IMR-90 (cell line): Measurements from ENCODE around the gene SVEP1. TPM values are rescaled to one million over a fixed set of nuclear protein-coding genes. Genes with fewer than 3 reads are reported as not detected.

Experiments
- ATAC-seq: fragments of 200-7000 bp; cut with Tn5 transposase; 2 replicates; pipeline ENCODE4 v1.9.1; 2020; ENCODE audit warnings: low read depth, mild to moderate bottlenecking, moderate library complexity
- BruUV-seq: library from RNA; stranded (reverse); fragments of 400-500 nt; replicated peaks from 2 replicates; lab custom pipeline; 2021; lab: Mats Ljungman, UMichigan
- CTCF ChIA-PET: fragments of 300-600 bp; formaldehyde crosslinking; extraction: SDS; loops from one replicate; lab custom pipeline; 2021; ENCODE audit warnings: antibody characterized with exemption; lab: Yijun Ruan, JAX
- POLR2A ChIA-PET: fragments of 300-600 bp; sonication (Branson Sonifier 250); formaldehyde crosslinking; loops from one replicate; lab custom pipeline; 2022; ENCODE audit warnings: antibody characterized with exemption; ENCODE audit not compliant: unreplicated experiment; lab: Charles Lee
- DNase-seq: peaks from one replicate; pipeline ENCODE4 v3.0.0; 2013
- H2AFZ ChIP-seq: replicated peaks from 2 replicates; pipeline ENCODE3; 2013; ENCODE audit warnings: low read length, mild to moderate bottlenecking; ENCODE audit not compliant: poor library complexity
- H2AK5ac ChIP-seq: 2 replicates; pipeline ENCODE4 v1.6.1; 2013; ENCODE audit warnings: low read depth, low read length, inconsistent platforms
- H2AK9ac ChIP-seq: replicated peaks from 2 replicates; pipeline ENCODE3; 2013; ENCODE audit warnings: mild to moderate bottlenecking, low read depth, low read length, moderate library complexity; ENCODE audit not compliant: poor library complexity
- H2BK120ac ChIP-seq: 2 replicates; pipeline ENCODE4 v1.6.1; 2013; ENCODE audit warnings: low read depth, low read length, inconsistent platforms
- H2BK15ac ChIP-seq: 3 replicates; pipeline ENCODE4 v1.6.1; 2013; ENCODE audit warnings: low read depth, low read length, inconsistent platforms
- H2BK20ac ChIP-seq: 2 replicates; pipeline ENCODE4 v1.6.1; 2013; ENCODE audit warnings: low read depth, mild to moderate bottlenecking, inconsistent platforms, low read length, moderate library complexity
- H2BK5ac ChIP-seq: 2 replicates; pipeline ENCODE4 v1.6.1; 2013; ENCODE audit warnings: mild to moderate bottlenecking, low read depth, low read length, inconsistent platforms; ENCODE audit not compliant: poor library complexity, severe bottlenecking
- H3K14ac ChIP-seq: replicated peaks from 2 replicates; pipeline ENCODE4 v1.6.1; 2013; ENCODE audit warnings: low read depth, low read length, inconsistent platforms
- H3K18ac ChIP-seq: 2 replicates; pipeline ENCODE4 v1.6.1; 2013; ENCODE audit warnings: low read depth, low read length, control low read depth
- H3K23ac ChIP-seq: 2 replicates; pipeline ENCODE4 v1.6.1; 2013; ENCODE audit warnings: low read depth, low read length, inconsistent platforms
- H3K27ac ChIP-seq: 2 replicates; pipeline ENCODE4 v1.5.1; 2013; ENCODE audit warnings: mild to moderate bottlenecking, control low read depth, low read length; ENCODE audit not compliant: insufficient read depth
- H3K27me3 ChIP-seq: 2 replicates; pipeline ENCODE4 v1.6.1; 2013; ENCODE audit warnings: low read length; ENCODE audit not compliant: control insufficient read depth, insufficient read depth
- H3K36me3 ChIP-seq: 2 replicates; pipeline ENCODE4 v1.6.1; 2013; ENCODE audit warnings: low read length, mixed read lengths; ENCODE audit not compliant: control insufficient read depth, insufficient read depth
- H3K4ac ChIP-seq: 2 replicates; pipeline ENCODE4 v1.6.1; 2013; ENCODE audit warnings: low read depth, low read length, inconsistent platforms
- H3K4me1 ChIP-seq: 2 replicates; pipeline ENCODE4 v1.6.1; 2013; ENCODE audit warnings: low read length, mixed read lengths; ENCODE audit not compliant: control insufficient read depth, insufficient read depth
- H3K4me2 ChIP-seq: 2 replicates; pipeline ENCODE4 v1.6.1; 2013; ENCODE audit warnings: low read depth, mild to moderate bottlenecking, control low read depth, low read length, moderate library complexity
- H3K4me3 ChIP-seq: 2 replicates; pipeline ENCODE4 v1.5.1; 2013; ENCODE audit warnings: low read depth, mild to moderate bottlenecking, control low read depth, low read length, moderate library complexity; ENCODE audit not compliant: insufficient read depth
- H3K56ac ChIP-seq: 2 replicates; pipeline ENCODE4 v1.6.1; 2013; ENCODE audit warnings: low read length, inconsistent platforms; ENCODE audit not compliant: insufficient read depth; ENCODE audit errors: extremely low read depth
- H3K79me1 ChIP-seq, 2 experiments: 2 replicates each; pipeline ENCODE4 v1.6.1; 2013; ENCODE audit warnings: low read length in 2 of 2, inconsistent platforms in 1 of 2, low read depth in 1 of 2
- H3K9ac ChIP-seq: 2 replicates; pipeline ENCODE4 v1.6.1; 2013; ENCODE audit warnings: low read depth, low read length, control low read depth
- H3K9me1 ChIP-seq: 2 replicates; pipeline ENCODE4 v1.6.1; 2013; ENCODE audit warnings: low read length, inconsistent platforms; ENCODE audit not compliant: insufficient read depth
- H3K9me3 ChIP-seq: 2 replicates; pipeline ENCODE4 v1.6.1; 2013; ENCODE audit warnings: low read length; ENCODE audit not compliant: control insufficient read depth, insufficient read depth
- H4K20me1 ChIP-seq: 2 replicates; pipeline ENCODE4 v1.6.1; 2013; ENCODE audit warnings: low read length, inconsistent platforms; ENCODE audit not compliant: insufficient read depth
- H4K5ac ChIP-seq: 2 replicates; pipeline ENCODE4 v1.6.1; 2013; ENCODE audit warnings: mild to moderate bottlenecking, low read depth, low read length, control low read depth
- H4K8ac ChIP-seq, 2 experiments: 2 replicates each; pipeline ENCODE4 v1.6.1; 2013; ENCODE audit warnings: low read depth in 2 of 2, low read length in 2 of 2, control low read depth in 1 of 2, inconsistent platforms in 1 of 2
- H4K91ac ChIP-seq: 2 replicates; pipeline ENCODE4 v1.6.1; 2013; ENCODE audit warnings: low read depth, low read length, inconsistent platforms; ENCODE audit not compliant: insufficient read depth
- BHLHE40 ChIP-seq: fragments of 150-350 bp; IDR thresholded peaks from 2 replicates; pipeline ENCODE4 v1.6.1; 2016; ENCODE audit warnings: mild to moderate bottlenecking, low read depth, low read length
- CEBPB ChIP-seq: IDR thresholded peaks from 2 replicates; pipeline ENCODE4 v1.6.1; 2012; ENCODE audit warnings: low read depth, low read length, improper control_type of control experiment
- CHD1 ChIP-seq: IDR thresholded peaks from 2 replicates; pipeline ENCODE4 v1.6.1; 2012; ENCODE audit warnings: low read depth, low read length, improper control_type of control experiment
- CTCF ChIP-seq: conservative IDR thresholded peaks from 2 replicates; pipeline ENCODE4 v1.5.1; 2012; ENCODE audit warnings: mild to moderate bottlenecking, low read depth, low read length, improper control_type of control experiment
- ELK1 ChIP-seq: fragments of 150-350 bp; IDR thresholded peaks from 2 replicates; pipeline ENCODE4 v1.6.1; 2016; ENCODE audit warnings: low read depth, mild to moderate bottlenecking, low read length, moderate library complexity, borderline replicate concordance
- FOS ChIP-seq: fragments of 150-350 bp; IDR thresholded peaks from 2 replicates; pipeline ENCODE4 v1.6.1; 2016; ENCODE audit warnings: low read depth, low read length
- MAFK ChIP-seq: IDR thresholded peaks from 2 replicates; pipeline ENCODE4 v1.6.1; 2012; ENCODE audit warnings: low read depth, low read length, improper control_type of control experiment
- MAZ ChIP-seq: IDR thresholded peaks from 2 replicates; pipeline ENCODE4 v1.6.1; 2012; ENCODE audit warnings: low read depth, mild to moderate bottlenecking, low read length, improper control_type of control experiment, moderate library complexity, borderline replicate concordance
- NFE2L2 ChIP-seq: fragments of 150-350 bp; IDR thresholded peaks from 2 replicates; pipeline ENCODE4 v1.6.1; 2016; ENCODE audit warnings: low read depth, mild to moderate bottlenecking, low read length
- POLR2A ChIP-seq: IDR thresholded peaks from 2 replicates; pipeline ENCODE4 v1.6.1; 2012; ENCODE audit warnings: mild to moderate bottlenecking, low read depth, low read length
- RAD21 ChIP-seq: IDR thresholded peaks from 2 replicates; pipeline ENCODE4 v1.6.1; 2012; ENCODE audit warnings: low read length, improper control_type of control experiment
- RCOR1 ChIP-seq: IDR thresholded peaks from 2 replicates; pipeline ENCODE4 v1.6.1; 2012; ENCODE audit warnings: mild to moderate bottlenecking, low read length, improper control_type of control experiment; ENCODE audit not compliant: insufficient replicate concordance
- RFX5 ChIP-seq: IDR thresholded peaks from 2 replicates; pipeline ENCODE4 v1.8.0; 2012; ENCODE audit warnings: low read depth, mild to moderate bottlenecking, low read length, moderate library complexity
- SMC3 ChIP-seq: fragments of 150-350 bp; IDR thresholded peaks from 2 replicates; pipeline ENCODE4 v1.6.1; 2016; ENCODE audit warnings: low read depth, mild to moderate bottlenecking, antibody characterized with exemption, low read length, moderate library complexity
- USF2 ChIP-seq: fragments of 150-350 bp; IDR thresholded peaks from 2 replicates; pipeline ENCODE4 v1.6.1; 2017; ENCODE audit warnings: mild to moderate bottlenecking, antibody characterized with exemption, low read length, low read depth
- WGBS, 2 experiments: methylation state at CpG; one replicate each; pipeline versions ENCODE4 v1.1.5 to v1.1.7; 2013; ENCODE audit warnings: missing lambda C conversion rate in 2 of 2; ENCODE audit not compliant: insufficient read length in 1 of 2; ENCODE audit errors: extremely low coverage in 2 of 2; 5-methylcytosine and 5-hydroxymethylcytosine counted together
- dilution Hi-C: fragments of 300-500 bp; cut with HindIII; formaldehyde crosslinking; loops from one replicate; pipeline ENCODE4 v1.14.3; 2018; ENCODE audit warnings: low sequenced_read_pairs; ENCODE audit not compliant: unreplicated experiment
- in situ Hi-C: fragments of 300-500 bp; cut with MboI; formaldehyde crosslinking; loops from 3 replicates; pipeline ENCODE4 v1.14.3; 2019; ENCODE audit warnings: low sequenced_read_pairs, inconsistent platforms, mixed read lengths
- intact Hi-C: fragments of 100-400 bp; cut with micrococcal nuclease; formaldehyde crosslinking; loops from 2 replicates; pipeline ENCODE4 v1.10.0; 2022
- polyA plus RNA-seq, 3 experiments: library from polyadenylated mRNA; depleted of rRNA; stranded (reverse); fragments of >200 nt; gene quantifications; 2 replicates each; pipeline ENCODE4 v1.2.3, GENCODE V29; 2012; ENCODE audit warnings: low replicate concordance in 1 of 3
- total RNA-seq: library from RNA; depleted of rRNA; stranded (reverse); fragments of >200 nt; gene quantifications from 2 replicates; pipeline ENCODE4 v1.2.3, GENCODE V29; 2012

SVEP1 gene
- total and polyA plus RNA-seq, 2 of the 4 experiments (the other 2 are of a cell fraction): 4.8 to 16.7 TPM

GRCh38 chr9:110579862-110580219 lies 300 bp upstream of the SVEP1 start:
- H3K4me2 ChIP-seq: peak overlapping the region; percentile 88
- peak overlapping the region; percentile 49; the same call in 2 of the 3 replicates for H2BK15ac ChIP-seq
- peak overlapping the region; percentile 58 for H2BK20ac ChIP-seq
- H3K4me3 ChIP-seq: peak overlapping the region; percentile 51
- H4K20me1 ChIP-seq: no peaks in the 10 kb centered on the region
- peak overlapping the region; percentile 66 for H3K9ac ChIP-seq
- H3K36me3 ChIP-seq: no peaks in the 10 kb centered on the region; the same call in 1 of the 2 replicates
- H3K23ac ChIP-seq: peak overlapping the region; percentile 73
- BruUV-seq: no TSS peak
- DNase-seq: peak; percentile 71
- dilution Hi-C loops (no loop called here), intact Hi-C loops (loop anchor here (1.0 to 10.0 kb wide), 4 partner anchors 40 to 717 kb away; partner anchors contain the start of gene TXN), in situ Hi-C loops (no loop called here)
- H3K27me3 ChIP-seq: no peaks in the 10 kb centered on the region
- peak overlapping the region; percentile 48 for H3K18ac ChIP-seq
- peak overlapping the region; percentile 1; the same call in 1 of the 2 replicates for H2AK5ac ChIP-seq
- peak overlapping the region; percentile 80 for H2AK9ac ChIP-seq
- peak overlapping the region; percentile 95 for H2AFZ ChIP-seq
- 0% methylated on average over 4 of the region's 13 CpGs; no CpG with 5 or more reads in 1 of the 2 experiments for WGBS, 2 experiments
- peaks cover 7% of the 10 kb centered on the region for H3K9me1 ChIP-seq
- peak overlapping the region; percentile 85 for H3K27ac ChIP-seq
- H4K91ac ChIP-seq: peak overlapping the region; percentile 64
- POLR2A ChIA-PET: no interaction called here
- peak; percentile 56 for ATAC-seq
- peaks cover 15% of the 10 kb centered on the region for H3K4me1 ChIP-seq
- peaks cover 3 to 12% of the 10 kb centered on the region in 2 experiments; a peak in 2 of 4 replicates for H3K79me1 ChIP-seq
- H2BK120ac ChIP-seq: peak overlapping the region; percentile 95
- peak overlapping the region; percentile 61 for H2BK5ac ChIP-seq
- peak overlapping the region; percentile 67 to 68 for H4K8ac ChIP-seq
- H4K5ac ChIP-seq: peak overlapping the region; percentile 11
- H3K4ac ChIP-seq: peak overlapping the region; percentile 78
- CTCF ChIA-PET: interaction anchor here (0.6 kb wide), 1 partner anchor 54 kb away, joined by 3 read pairs; no protein-coding TSS in a partner anchor
- no peaks in the 10 kb centered on the region for H3K9me3 ChIP-seq
- peak overlapping the region; percentile 88 for H3K14ac ChIP-seq
- peak overlapping the region; percentile 87 for H3K56ac ChIP-seq
- TF ChIP-seq RCOR1 (no peak), NFE2L2 (no peak), MAFK (no peak), CTCF (no peak), USF2 (no peak), MAZ (no peak), RAD21 (no peak), BHLHE40 (no peak), CEBPB (no peak), FOS (no peak), POLR2A (no peak), SMC3 (no peak), ELK1 (no peak), RFX5 (no peak), CHD1 (no peak)
